Mammary epithelial cell (primary cell): ENCODE data around the gene PPP1CC.

Experiments
- CTCF ChIP-seq, 2 donors: IDR thresholded peaks in 1 of 2; conservative IDR thresholded peaks in 1 of 2; 2 replicates each; pipeline ENCODE4 v1.5.1; 2011 to 2012; ENCODE audit warnings: inconsistent platforms in 2 of 2, low read length in 2 of 2, mild to moderate bottlenecking in 2 of 2, control low read depth in 1 of 2, low read depth in 1 of 2; ENCODE audit not compliant: insufficient read depth in 1 of 2; ENCODE audit errors: extremely low read depth in 1 of 2
- EZH2 ChIP-seq: IDR thresholded peaks from 2 replicates; pipeline ENCODE4 v1.6.1; 2012; ENCODE audit warnings: low read length, inconsistent platforms, borderline replicate concordance

GRCh38 chr12:110739894-110740293 lies 2.8 kb downstream of the PPP1CC start:
- TF ChIP-seq CTCF (conservative IDR thresholded peaks at IDR 0.05 in 1 of 2, IDR thresholded peaks at IDR 0.05 in 1 of 2; ENCODE audit: extremely low read depth in 1 of 2, insufficient read depth in 1 of 2, low read depth in 1 of 2, low read length in 2 of 2) (no peak), EZH2 (no peak)
